Measurements from ENCODE around the gene SLC11A2. TPM values are rescaled to one million over a fixed set of nuclear protein-coding genes. Genes with fewer than 3 reads are reported as not detected.

SLC11A2 gene
- polyA plus RNA-seq, 1 donor (not counting 4 experiments of a cell fraction or from before 2014, with no cell fraction given) = 38.9 TPM

GRCh38 chr12:51067771-51068170 lies 41.6 kb upstream of the SLC11A2 start:
- Histone ChIP-seq H3K4me1 (ENCODE audit: control insufficient read depth, extremely low read depth, insufficient read depth, low read length) (peaks cover 3% of the 10 kb centered on the region), H3K9ac (ENCODE audit: control insufficient read depth, extremely low read depth, insufficient read depth, low read length) (no peak overlapping the region), H3K27ac (ENCODE audit: control insufficient read depth, insufficient read depth, low read length) (no peak overlapping the region), H3K27me3 (ENCODE audit: control insufficient read depth, extremely low read depth, insufficient read depth, low read length) (no peaks in the 10 kb centered on the region), H3K4me3 (ENCODE audit: control insufficient read depth in 2 of 3, extremely low read depth in 1 of 3, insufficient read depth in 2 of 3, low read depth in 1 of 3, low read length in 3 of 3) (no peak overlapping the region), H3K9me1 (ENCODE audit: control insufficient read depth, extremely low read depth, insufficient read depth, low read length) (no peaks in the 10 kb centered on the region), H3K36me3 (ENCODE audit: control insufficient read depth in 2 of 2, extremely low read depth in 1 of 2, insufficient read depth in 2 of 2, low read length in 2 of 2) (peaks cover 32 to 37% of the 10 kb centered on the region in 2 experiments), H4K20me1 (ENCODE audit: control insufficient read depth, extremely low read depth, insufficient read depth, low read length) (no peaks in the 10 kb centered on the region), H2AFZ (ENCODE audit: control insufficient read depth, low read length) (no peak overlapping the region), H3K9me3 (ENCODE audit: control insufficient read depth, low read depth, low read length) (no peaks in the 10 kb centered on the region), H3K79me2 (ENCODE audit: control insufficient read depth, insufficient read depth, low read length) (no peaks in the 10 kb centered on the region), H3K4me2 (ENCODE audit: control insufficient read depth, extremely low read depth, insufficient read depth, low read depth, low read length) (no peak overlapping the region)
- FAIRE-seq = no peak
- TF ChIP-seq EZH2 (IDR thresholded peaks at IDR 0.05; ENCODE audit: low read length) = no peak
- TF ChIP-seq, protein P1, sequence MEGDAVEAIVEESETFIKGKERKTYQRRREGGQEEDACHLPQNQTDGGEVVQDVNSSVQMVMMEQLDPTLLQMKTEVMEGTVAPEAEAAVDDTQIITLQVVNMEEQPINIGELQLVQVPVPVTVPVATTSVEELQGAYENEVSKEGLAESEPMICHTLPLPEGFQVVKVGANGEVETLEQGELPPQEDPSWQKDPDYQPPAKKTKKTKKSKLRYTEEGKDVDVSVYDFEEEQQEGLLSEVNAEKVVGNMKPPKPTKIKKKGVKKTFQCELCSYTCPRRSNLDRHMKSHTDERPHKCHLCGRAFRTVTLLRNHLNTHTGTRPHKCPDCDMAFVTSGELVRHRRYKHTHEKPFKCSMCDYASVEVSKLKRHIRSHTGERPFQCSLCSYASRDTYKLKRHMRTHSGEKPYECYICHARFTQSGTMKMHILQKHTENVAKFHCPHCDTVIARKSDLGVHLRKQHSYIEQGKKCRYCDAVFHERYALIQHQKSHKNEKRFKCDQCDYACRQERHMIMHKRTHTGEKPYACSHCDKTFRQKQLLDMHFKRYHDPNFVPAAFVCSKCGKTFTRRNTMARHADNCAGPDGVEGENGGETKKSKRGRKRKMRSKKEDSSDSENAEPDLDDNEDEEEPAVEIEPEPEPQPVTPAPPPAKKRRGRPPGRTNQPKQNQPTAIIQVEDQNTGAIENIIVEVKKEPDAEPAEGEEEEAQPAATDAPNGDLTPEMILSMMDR (optimal IDR thresholded peaks at IDR 0.05 in 1 of 3, IDR thresholded peaks at IDR 0.05 in 1 of 3, conservative IDR thresholded peaks at IDR 0.05 in 1 of 3; ENCODE audit: extremely low read depth in 1 of 3, insufficient read depth in 2 of 3, low read length in 3 of 3) = no peak
- no peak for DNase-seq (ENCODE audit: low read depth, low spot score)
- dilution Hi-C loops (cut with MboI; ENCODE audit: extremely low pct_ligation_motif_present, low sequenced_read_pairs) = no loop called here

DNA sequence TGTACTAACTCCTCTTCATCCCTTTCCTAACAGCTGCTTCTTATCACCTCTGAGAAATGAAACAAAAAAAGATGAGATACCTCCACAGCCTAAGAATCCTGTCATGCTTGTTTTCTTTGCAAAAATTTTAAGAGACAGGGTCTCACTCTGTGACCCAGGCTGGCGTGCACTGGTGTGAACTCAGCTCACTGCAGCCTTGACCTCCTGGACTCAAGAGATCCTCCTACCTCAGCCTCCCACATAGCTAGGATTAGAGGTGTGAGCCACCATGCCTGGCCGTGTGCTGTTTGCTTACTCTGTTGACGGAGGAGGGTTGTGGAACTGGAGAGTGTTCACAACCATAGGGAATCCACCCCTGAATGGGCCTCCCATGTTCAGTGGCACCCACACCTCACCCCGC lies 41.0 kb upstream of the SLC11A2 start:
- no peak for FAIRE-seq
- no peak for DNase-seq (ENCODE audit: low read depth, low spot score)
- Histone ChIP-seq H3K9me3 (ENCODE audit: control insufficient read depth, low read depth, low read length) (no peaks in the 10 kb centered on the region), H3K4me3 (ENCODE audit: control insufficient read depth in 2 of 3, extremely low read depth in 1 of 3, insufficient read depth in 2 of 3, low read depth in 1 of 3, low read length in 3 of 3) (no peak overlapping the region), H4K20me1 (ENCODE audit: control insufficient read depth, extremely low read depth, insufficient read depth, low read length) (no peaks in the 10 kb centered on the region), H3K9ac (ENCODE audit: control insufficient read depth, extremely low read depth, insufficient read depth, low read length) (no peak overlapping the region), H3K27me3 (ENCODE audit: control insufficient read depth, extremely low read depth, insufficient read depth, low read length) (no peaks in the 10 kb centered on the region), H3K4me2 (ENCODE audit: control insufficient read depth, extremely low read depth, insufficient read depth, low read depth, low read length) (no peak overlapping the region), H3K79me2 (ENCODE audit: control insufficient read depth, insufficient read depth, low read length) (no peaks in the 10 kb centered on the region), H2AFZ (ENCODE audit: control insufficient read depth, low read length) (no peak overlapping the region), H3K4me1 (ENCODE audit: control insufficient read depth, extremely low read depth, insufficient read depth, low read length) (peaks cover 3% of the 10 kb centered on the region), H3K36me3 (ENCODE audit: control insufficient read depth in 2 of 2, extremely low read depth in 1 of 2, insufficient read depth in 2 of 2, low read length in 2 of 2) (peaks cover 34 to 42% of the 10 kb centered on the region in 2 experiments), H3K9me1 (ENCODE audit: control insufficient read depth, extremely low read depth, insufficient read depth, low read length) (no peaks in the 10 kb centered on the region), H3K27ac (ENCODE audit: control insufficient read depth, insufficient read depth, low read length) (no peak overlapping the region)
- TF ChIP-seq EZH2 (IDR thresholded peaks at IDR 0.05; ENCODE audit: low read length) = no peak
- TF ChIP-seq, protein P1 (optimal IDR thresholded peaks at IDR 0.05 in 1 of 3, IDR thresholded peaks at IDR 0.05 in 1 of 3, conservative IDR thresholded peaks at IDR 0.05 in 1 of 3; ENCODE audit: extremely low read depth in 1 of 3, insufficient read depth in 2 of 3, low read length in 3 of 3) = no peak
- dilution Hi-C loops (cut with MboI; ENCODE audit: extremely low pct_ligation_motif_present, low sequenced_read_pairs) = no loop called here
